GM12872 (cell line): ENCODE data around the gene GNA14.

Experiments used
- TF ChIP-seq, protein P1 (sequence below): IDR thresholded peaks from 3 replicates; pipeline ENCODE4 v1.5.1; 2011; ENCODE audit warnings: low read depth, mild to moderate bottlenecking, low read length, moderate library complexity; ENCODE audit not compliant: insufficient read depth

The GNA14 gene

DNA sequence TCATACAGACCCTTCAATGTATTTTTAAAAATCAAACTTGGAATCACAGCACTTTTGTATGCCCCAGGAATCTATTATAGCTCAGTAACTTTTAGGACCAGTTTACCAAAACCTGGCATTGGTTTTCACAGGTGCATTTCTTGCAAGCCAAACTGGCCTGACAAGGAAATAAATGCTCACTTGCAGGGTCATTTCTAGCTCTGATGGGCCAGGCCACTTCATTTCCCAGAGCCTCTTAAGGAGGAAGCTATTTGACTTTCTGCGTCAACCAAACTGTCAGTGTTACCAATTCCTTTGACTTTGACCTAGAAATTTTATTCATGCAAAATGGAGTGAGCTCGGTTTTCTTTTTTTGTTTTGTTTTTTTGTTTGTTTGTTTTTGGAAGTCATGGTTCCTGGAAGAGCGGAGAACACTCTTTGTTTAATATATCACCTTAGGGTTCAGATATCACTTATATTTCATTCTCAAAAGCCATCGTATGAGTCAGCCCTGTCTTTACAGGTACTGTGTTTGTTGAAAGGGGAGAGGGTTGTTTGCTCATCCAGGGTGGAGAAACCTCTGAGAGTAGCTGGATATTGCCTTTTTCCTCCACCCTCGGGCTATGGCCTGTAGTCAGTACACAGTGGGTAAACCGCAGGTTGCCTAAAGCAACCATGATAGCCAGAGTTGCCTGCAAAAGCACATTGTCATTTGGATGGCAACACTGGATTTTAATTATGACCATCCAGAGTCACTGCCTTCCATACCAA, 58.9 kb downstream of the GNA14 start:
- TF ChIP-seq, protein P1, sequence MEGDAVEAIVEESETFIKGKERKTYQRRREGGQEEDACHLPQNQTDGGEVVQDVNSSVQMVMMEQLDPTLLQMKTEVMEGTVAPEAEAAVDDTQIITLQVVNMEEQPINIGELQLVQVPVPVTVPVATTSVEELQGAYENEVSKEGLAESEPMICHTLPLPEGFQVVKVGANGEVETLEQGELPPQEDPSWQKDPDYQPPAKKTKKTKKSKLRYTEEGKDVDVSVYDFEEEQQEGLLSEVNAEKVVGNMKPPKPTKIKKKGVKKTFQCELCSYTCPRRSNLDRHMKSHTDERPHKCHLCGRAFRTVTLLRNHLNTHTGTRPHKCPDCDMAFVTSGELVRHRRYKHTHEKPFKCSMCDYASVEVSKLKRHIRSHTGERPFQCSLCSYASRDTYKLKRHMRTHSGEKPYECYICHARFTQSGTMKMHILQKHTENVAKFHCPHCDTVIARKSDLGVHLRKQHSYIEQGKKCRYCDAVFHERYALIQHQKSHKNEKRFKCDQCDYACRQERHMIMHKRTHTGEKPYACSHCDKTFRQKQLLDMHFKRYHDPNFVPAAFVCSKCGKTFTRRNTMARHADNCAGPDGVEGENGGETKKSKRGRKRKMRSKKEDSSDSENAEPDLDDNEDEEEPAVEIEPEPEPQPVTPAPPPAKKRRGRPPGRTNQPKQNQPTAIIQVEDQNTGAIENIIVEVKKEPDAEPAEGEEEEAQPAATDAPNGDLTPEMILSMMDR = no peak

DNA sequence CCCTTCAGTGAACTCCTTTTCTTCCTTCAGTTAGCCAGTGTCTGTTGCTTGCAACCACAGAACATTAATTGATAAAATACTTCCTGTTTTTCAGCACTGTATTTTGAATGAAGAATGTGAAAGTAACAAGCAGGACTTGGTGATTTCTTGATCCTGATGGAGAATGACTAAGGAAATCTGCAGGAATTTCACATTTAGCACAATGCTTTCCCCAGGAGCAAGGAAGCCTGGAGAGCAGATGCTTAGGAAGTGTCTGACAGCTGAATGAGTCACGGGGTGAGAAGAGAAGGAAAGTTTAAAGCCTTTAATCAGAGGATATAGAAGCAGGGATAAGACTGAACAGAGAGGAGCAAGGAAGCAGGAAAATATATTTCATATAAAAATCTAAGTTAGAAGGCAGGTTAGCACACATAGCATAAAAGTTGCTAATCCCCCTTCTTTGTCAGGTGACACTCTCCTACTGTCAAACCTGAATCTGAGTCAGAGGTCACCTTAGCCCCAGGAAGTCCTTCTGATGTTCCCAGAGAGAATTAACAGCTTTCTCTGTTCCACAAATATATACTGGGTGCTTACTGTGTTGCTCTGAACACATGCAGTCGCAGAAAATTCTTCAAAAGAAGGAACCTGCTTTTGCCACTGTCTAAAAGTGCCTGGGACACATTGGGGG, 59.7 kb downstream of the GNA14 start:
- TF ChIP-seq, protein P1 = no peak

DNA sequence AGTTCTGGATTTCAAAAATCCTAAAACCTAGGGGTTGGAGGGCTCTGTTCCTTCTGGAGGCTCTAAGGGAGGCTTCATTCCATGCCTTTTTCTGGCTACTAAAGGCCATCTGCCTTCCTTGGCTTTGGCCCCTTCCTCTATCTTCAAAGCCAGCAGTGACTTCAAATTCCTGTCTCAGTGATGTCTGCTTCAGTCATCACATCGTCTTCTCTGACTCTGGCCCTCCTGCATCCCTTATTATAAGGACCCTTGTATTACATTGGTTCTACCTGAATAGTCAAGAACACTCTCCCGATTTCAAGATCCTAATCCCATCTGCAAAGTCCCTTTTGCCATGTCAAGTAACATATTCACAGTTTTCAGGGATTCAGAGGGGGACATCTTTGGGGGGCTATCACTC, 60.3 kb downstream of the GNA14 start:
- TF ChIP-seq, protein P1 = no peak

GRCh38 chr9:77587042-77587441, 61.1 kb downstream of the GNA14 start:
- TF ChIP-seq, protein P1 = no peak

GRCh38 chr9:77586591-77586990, 61.5 kb downstream of the GNA14 start:
- TF ChIP-seq, protein P1 = no peak

DNA sequence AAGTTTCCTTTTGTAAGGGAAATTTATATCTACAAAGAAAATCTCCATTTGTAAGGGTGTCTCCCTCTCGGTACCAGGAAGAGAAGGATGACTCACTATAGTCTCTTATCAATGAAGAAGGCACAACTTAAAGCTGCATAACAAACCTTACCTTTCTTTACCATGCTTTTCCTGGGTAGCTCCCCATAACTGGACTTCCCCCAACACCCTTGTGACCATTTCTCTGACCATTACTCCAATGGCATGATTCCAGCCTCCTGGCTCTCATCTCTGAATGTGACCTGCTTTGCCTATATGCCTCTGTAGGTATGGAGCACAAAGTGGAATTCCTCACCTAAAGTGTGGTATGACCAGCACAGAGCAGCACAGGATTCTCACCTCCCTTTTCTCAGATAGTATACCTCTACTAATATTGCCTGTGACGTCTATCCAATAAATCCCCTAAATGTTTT, 62.8 kb downstream of the GNA14 start:
- TF ChIP-seq, protein P1 = no peak

DNA sequence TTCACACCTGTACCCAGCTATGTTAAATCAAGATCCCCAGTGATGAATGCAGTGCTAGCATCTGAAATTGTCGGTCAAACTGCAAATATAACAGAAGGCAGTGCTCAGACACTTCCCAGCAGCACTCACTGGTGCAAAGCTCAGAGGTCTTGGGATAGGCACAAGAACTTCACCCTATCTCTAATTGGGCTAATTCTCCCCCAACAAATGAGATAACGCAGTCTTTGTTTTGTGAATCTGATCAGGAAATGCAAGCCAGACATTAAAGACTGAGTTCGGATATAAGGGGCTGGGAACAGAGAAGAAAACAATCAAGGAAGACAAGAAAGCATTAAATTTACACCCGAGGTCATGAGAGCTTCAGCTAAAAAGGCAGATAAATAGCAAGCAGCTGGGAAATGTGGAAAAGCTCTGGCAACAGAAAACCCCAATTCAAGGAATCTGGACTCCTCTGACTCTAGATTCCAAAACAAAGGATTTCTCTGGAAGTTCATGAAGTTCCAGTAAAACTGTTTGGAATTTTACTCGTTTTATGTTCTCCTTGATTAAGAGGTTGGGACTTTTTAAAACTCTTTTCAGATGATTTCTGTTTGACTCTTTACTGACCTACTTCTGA, 65.1 kb downstream of the GNA14 start:
- TF ChIP-seq, protein P1 = no peak
